Measurements from ENCODE around the gene FNDC3B.

The FNDC3B gene

DNA sequence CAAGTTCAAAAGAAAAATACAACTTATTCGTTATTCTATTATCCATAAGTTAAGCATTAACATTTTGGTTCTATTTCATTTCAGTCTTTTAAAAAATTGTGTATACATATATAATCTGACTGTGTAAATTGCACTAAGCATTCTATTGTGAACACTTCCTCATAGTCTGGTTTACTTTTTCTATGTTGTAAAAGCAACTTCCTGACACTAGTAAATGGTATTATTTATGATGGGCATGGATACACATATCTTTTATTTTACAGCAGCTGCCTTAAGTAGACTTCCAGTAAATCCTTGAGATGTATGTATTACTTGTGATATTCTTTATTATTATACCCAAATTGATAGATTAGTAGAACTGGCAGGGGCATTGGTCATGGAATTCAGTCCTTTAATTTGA, 58.2 kb downstream of the FNDC3B start:
- TF ChIP-seq REST (IDR thresholded peaks at IDR 0.05; ENCODE audit: insufficient read depth in 1 of 2, low read depth in 2 of 2, low read length in 2 of 2) (no peak), FOXP2 (optimal IDR thresholded peaks at IDR 0.05; ENCODE audit: borderline replicate concordance, extremely low read depth, extremely low read length, insufficient read depth) (no peak), SIN3A (IDR thresholded peaks at IDR 0.05; ENCODE audit: borderline replicate concordance, insufficient read depth, low read length) (no peak), TAF1 (IDR thresholded peaks at IDR 0.05; ENCODE audit: borderline replicate concordance, insufficient read depth, low read length) (no peak), POLR2AphosphoS5 (IDR thresholded peaks at IDR 0.05; ENCODE audit: low read depth, low read length) (no peak)

DNA sequence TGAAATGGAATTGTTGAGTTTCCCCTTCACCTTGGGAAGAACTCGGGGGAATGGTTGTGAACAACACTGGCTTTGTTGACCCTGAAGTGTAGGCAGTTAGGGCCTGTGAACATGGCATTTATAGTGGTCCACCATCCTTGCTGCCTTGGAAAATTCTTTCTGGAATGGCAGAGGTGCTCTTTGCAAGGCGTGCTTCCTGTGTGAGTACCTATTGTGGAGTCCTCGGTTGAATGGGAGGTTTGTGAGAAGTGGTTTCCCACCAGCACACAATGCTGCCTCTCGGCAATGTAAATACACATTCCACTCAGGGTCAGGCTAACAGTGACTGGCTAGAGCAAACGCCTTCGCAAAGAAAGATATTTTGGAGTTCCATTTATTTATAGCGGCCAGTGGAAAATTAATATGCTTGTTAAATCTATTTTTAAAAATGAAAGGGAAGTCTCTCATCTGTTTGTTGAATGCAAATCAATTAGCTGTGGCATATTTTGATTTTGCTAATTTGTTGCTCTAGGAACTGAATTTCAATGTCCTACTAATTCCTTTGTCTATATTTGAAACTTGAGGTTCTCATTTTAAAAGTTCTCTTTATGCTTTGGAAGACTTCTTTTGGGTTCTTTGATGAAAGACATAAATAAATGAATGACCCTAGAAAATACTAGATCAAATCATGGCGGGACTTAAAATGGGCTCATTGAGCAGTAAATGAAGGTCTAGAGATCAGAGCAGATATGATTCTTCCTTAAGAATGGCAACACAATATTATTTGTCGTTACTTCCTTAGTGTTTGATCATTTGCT, 59.5 kb downstream of the FNDC3B start:
- no peak for TF ChIP-seq TAF1 (IDR thresholded peaks at IDR 0.05; ENCODE audit: borderline replicate concordance, insufficient read depth, low read length)
- TF ChIP-seq POLR2AphosphoS5 (IDR thresholded peaks at IDR 0.05; ENCODE audit: low read depth, low read length) = no peak
- no peak for TF ChIP-seq SIN3A (IDR thresholded peaks at IDR 0.05; ENCODE audit: borderline replicate concordance, insufficient read depth, low read length)
- no peak for TF ChIP-seq REST (IDR thresholded peaks at IDR 0.05; ENCODE audit: insufficient read depth in 1 of 2, low read depth in 2 of 2, low read length in 2 of 2)
- no peak for TF ChIP-seq FOXP2 (optimal IDR thresholded peaks at IDR 0.05; ENCODE audit: borderline replicate concordance, extremely low read depth, extremely low read length, insufficient read depth)

- no peak for TF ChIP-seq TAF1 (IDR thresholded peaks at IDR 0.05; ENCODE audit: borderline replicate concordance, insufficient read depth, low read length)
- TF ChIP-seq REST (IDR thresholded peaks at IDR 0.05; ENCODE audit: insufficient read depth in 1 of 2, low read depth in 2 of 2, low read length in 2 of 2) = no peak
- TF ChIP-seq POLR2AphosphoS5 (IDR thresholded peaks at IDR 0.05; ENCODE audit: low read depth, low read length) = no peak
- TF ChIP-seq SIN3A (IDR thresholded peaks at IDR 0.05; ENCODE audit: borderline replicate concordance, insufficient read depth, low read length) = no peak
- TF ChIP-seq FOXP2 (optimal IDR thresholded peaks at IDR 0.05; ENCODE audit: borderline replicate concordance, extremely low read depth, extremely low read length, insufficient read depth) = no peak
These were observed 60.1 kb downstream of the FNDC3B start for GRCh38 chr3:172099495-172099808.

DNA sequence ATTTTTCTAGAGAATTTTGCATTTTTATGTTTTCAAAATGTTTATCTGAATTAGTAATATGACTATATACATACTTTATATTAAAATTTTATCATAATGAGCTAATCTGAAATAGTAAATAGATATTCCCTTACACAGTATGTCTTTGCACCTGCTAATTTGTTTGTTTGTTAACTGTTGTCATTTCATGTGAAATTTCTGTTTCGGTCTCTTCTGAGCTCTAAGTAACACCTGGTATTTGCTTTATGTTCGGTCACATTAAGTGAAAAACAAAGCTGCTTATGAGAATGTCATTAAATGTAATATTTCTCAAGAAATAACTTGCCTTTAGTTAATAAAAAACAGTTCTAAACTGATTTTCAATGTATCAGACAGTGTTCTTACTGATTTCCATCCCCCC, 61.1 kb downstream of the FNDC3B start:
- TF ChIP-seq TAF1 (IDR thresholded peaks at IDR 0.05; ENCODE audit: borderline replicate concordance, insufficient read depth, low read length) = no peak

GRCh38 chr3:172101107-172101506, 61.7 kb downstream of the FNDC3B start:
- TF ChIP-seq TAF1 (IDR thresholded peaks at IDR 0.05; ENCODE audit: borderline replicate concordance, insufficient read depth, low read length) (no peak), POLR2AphosphoS5 (IDR thresholded peaks at IDR 0.05; ENCODE audit: low read depth, low read length) (no peak), REST (IDR thresholded peaks at IDR 0.05; ENCODE audit: insufficient read depth in 1 of 2, low read depth in 2 of 2, low read length in 2 of 2) (no peak), SIN3A (IDR thresholded peaks at IDR 0.05; ENCODE audit: borderline replicate concordance, insufficient read depth, low read length) (no peak), FOXP2 (optimal IDR thresholded peaks at IDR 0.05; ENCODE audit: borderline replicate concordance, extremely low read depth, extremely low read length, insufficient read depth) (no peak)

Measured in PFSK-1 (cell line).